IPS-18c (cell line): ENCODE results near the gene SFRP4.

Source experiments
- H3K4me3 ChIP-seq: 2 replicates; pipeline ENCODE4 v1.7.0; 2013; ENCODE audit warnings: low read depth, mild to moderate bottlenecking, low read length, moderate library complexity; ENCODE audit not compliant: insufficient read depth
- H3K9me3 ChIP-seq: one replicate; pipeline ENCODE4 v1.6.1; 2013; ENCODE audit warnings: mild to moderate bottlenecking, low read length, moderate library complexity; ENCODE audit not compliant: control insufficient read depth, insufficient read depth

SFRP4 gene

GRCh38 chr7:37901236-37901827, 15.3 kb downstream of the SFRP4 start:
- Histone ChIP-seq H3K9me3 (no peaks in the 10 kb centered on the region), H3K4me3 (no peak overlapping the region)

- no peaks in the 10 kb centered on the region for H3K9me3 ChIP-seq
- no peak overlapping the region for H3K4me3 ChIP-seq
Measured at GRCh38 chr7:37899712-37900247, 16.8 kb downstream of the SFRP4 start.

GRCh38 chr7:37894671-37895070, 21.9 kb downstream of the SFRP4 start:
- H3K9me3 ChIP-seq: no peaks in the 10 kb centered on the region
- H3K4me3 ChIP-seq: no peak overlapping the region

GRCh38 chr7:37893359-37893758, 23.3 kb downstream of the SFRP4 start:
- no peaks in the 10 kb centered on the region for H3K9me3 ChIP-seq
- H3K4me3 ChIP-seq: no peak overlapping the region

- no peaks in the 10 kb centered on the region for H3K9me3 ChIP-seq
- H3K4me3 ChIP-seq: no peak overlapping the region
Measured at GRCh38 chr7:37882086-37882485, 34.5 kb downstream of the SFRP4 start.
